Psoas muscle (tissue), 8 donors: ENCODE data around the gene ABCC3. TPM values are rescaled to one million over a fixed set of nuclear protein-coding genes. Genes with fewer than 3 reads are reported as not detected.

Experiments used
- ATAC-seq, 4 donors: fragments of 200-7000 bp; cut with Tn5 transposase; one replicate each; pipeline ENCODE4 v1.9.1; 2020; ENCODE audit warnings: moderate library complexity in 3 of 4, mild to moderate bottlenecking in 2 of 4
- DNase-seq, 2 donors: peaks; one replicate each; pipeline ENCODE4 v3.0.0-alpha.2; 2020
- H3K27ac ChIP-seq: fragments of 200-600 bp; one replicate; pipeline ENCODE4 v1.8.0; 2022
- H3K27me3 ChIP-seq, 3 donors: fragments of 200-600 bp in 1 of 3; one replicate each; pipeline versions ENCODE4 v1.6.1 to v1.8.0; 2013 to 2022; ENCODE audit warnings: low read length in 2 of 3, mild to moderate bottlenecking in 2 of 3, moderate library complexity in 1 of 3; ENCODE audit not compliant: insufficient read depth in 3 of 3
- H3K36me3 ChIP-seq, 2 donors: fragments of 200-600 bp in 1 of 2; one replicate each; pipeline versions ENCODE4 v1.6.1 to v1.8.0; 2013 to 2022; ENCODE audit warnings: low read depth in 1 of 2, mild to moderate bottlenecking in 1 of 2, moderate library complexity in 1 of 2; ENCODE audit not compliant: insufficient read depth in 1 of 2
- H3K4me1 ChIP-seq: fragments of 200-600 bp; one replicate; pipeline ENCODE4 v1.8.0; 2022
- H3K4me3 ChIP-seq: fragments of 200-600 bp; one replicate; pipeline ENCODE4 v1.8.0; 2022; ENCODE audit warnings: mild to moderate bottlenecking
- H3K9me3 ChIP-seq: fragments of 200-600 bp; one replicate; pipeline ENCODE4 v1.8.0; 2022
- WGBS, 3 donors: extraction: QIAGEN DNeasy Blood & Tissue Kit; methylation state at CpG; one replicate each; pipeline versions ENCODE4 v1.1.6 to v1.1.7; 2013; 5-methylcytosine and 5-hydroxymethylcytosine counted together
- intact Hi-C, 2 donors: fragments of 100-400 bp; cut with DNase I; formaldehyde crosslinking; loops; one replicate each; pipeline versions ENCODE4 v1.11.0 to v1.14.2; 2022
- polyA plus RNA-seq, 3 donors: library from polyadenylated mRNA; stranded (reverse); fragments of 200-250 nt; gene quantifications; one replicate each; pipeline ENCODE4 v1.2.3, GENCODE V29; 2013
- total RNA-seq, 4 donors: library from RNA; stranded (reverse); fragmentation: NEBNext Ultra II Directional in 2 of 4; extraction: Animal tissue kit (Norgen Biotek cat#: 25700) in 2 of 4; gene quantifications; one replicate each; pipeline versions ENCODE4 v1.2.1 to v1.2.4, GENCODE V29; 2021 to 2023
- TF ChIP-seq, protein P1 (sequence below): fragments of 200-600 bp; IDR thresholded peaks from one replicate; pipeline ENCODE4 v1.8.0; 2022; ENCODE audit warnings: antibody characterized with exemption
- donor health status: healthy with polysubstance abuse.
- donor health status: DM: no; HTN: no; CAD: no; lungs with moderate emphysema.
- donor health status: Bipolar disorder and iron deficiency.
- donor health status: healthy.
- donor health status: DM: yes; HTN: yes; CAD: no.
- donor health status: DM: no; HTN: no; CAD: no.
- donor health status: DM: no; HTN: no; CAD: no.
- donor health status: DM: yes; HTN: yes; CAD: no.

Gene ABCC3
- total and polyA plus RNA-seq, 7 donors, result 0.36 to 1.6 (median 0.61) TPM

DNA sequence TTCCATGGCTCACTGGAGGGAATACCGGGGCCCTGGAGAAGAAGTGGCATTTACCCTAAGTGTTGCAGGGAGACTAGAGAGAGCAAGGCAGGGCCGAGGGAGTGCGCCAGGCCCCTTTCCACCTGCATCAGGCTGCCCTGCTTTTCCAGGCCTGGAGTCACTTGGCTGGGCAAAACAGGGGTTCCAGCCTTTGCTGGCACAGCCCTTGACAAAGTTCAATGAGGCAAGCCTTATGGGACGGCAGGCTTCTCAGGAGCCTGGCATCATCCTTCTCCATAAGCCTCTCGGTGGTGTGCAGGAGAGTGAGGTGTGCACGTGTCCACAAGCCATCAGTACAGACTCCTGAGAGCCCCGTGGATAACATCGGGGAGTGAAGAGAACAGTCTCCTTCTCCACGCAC is 47.1 kb upstream of the ABCC3 start:
- no peak for ATAC-seq
- H3K4me1 ChIP-seq, result peaks cover 3% of the 10 kb centered on the region
- H3K9me3 ChIP-seq, result no peaks in the 10 kb centered on the region
- 89 to 92% (median 89%) methylated on average over 9 of the region's 9 CpGs for WGBS, 3 donors
- no peaks in the 10 kb centered on the region for H3K27me3 ChIP-seq
- TF ChIP-seq, protein P1, sequence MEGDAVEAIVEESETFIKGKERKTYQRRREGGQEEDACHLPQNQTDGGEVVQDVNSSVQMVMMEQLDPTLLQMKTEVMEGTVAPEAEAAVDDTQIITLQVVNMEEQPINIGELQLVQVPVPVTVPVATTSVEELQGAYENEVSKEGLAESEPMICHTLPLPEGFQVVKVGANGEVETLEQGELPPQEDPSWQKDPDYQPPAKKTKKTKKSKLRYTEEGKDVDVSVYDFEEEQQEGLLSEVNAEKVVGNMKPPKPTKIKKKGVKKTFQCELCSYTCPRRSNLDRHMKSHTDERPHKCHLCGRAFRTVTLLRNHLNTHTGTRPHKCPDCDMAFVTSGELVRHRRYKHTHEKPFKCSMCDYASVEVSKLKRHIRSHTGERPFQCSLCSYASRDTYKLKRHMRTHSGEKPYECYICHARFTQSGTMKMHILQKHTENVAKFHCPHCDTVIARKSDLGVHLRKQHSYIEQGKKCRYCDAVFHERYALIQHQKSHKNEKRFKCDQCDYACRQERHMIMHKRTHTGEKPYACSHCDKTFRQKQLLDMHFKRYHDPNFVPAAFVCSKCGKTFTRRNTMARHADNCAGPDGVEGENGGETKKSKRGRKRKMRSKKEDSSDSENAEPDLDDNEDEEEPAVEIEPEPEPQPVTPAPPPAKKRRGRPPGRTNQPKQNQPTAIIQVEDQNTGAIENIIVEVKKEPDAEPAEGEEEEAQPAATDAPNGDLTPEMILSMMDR, result no peak
- H3K27ac ChIP-seq, result no peak overlapping the region
- intact Hi-C loops, result no loop called here
- H3K4me3 ChIP-seq, result no peak overlapping the region
- no peak for DNase-seq
- H3K36me3 ChIP-seq, result no peaks in the 10 kb centered on the region

DNA sequence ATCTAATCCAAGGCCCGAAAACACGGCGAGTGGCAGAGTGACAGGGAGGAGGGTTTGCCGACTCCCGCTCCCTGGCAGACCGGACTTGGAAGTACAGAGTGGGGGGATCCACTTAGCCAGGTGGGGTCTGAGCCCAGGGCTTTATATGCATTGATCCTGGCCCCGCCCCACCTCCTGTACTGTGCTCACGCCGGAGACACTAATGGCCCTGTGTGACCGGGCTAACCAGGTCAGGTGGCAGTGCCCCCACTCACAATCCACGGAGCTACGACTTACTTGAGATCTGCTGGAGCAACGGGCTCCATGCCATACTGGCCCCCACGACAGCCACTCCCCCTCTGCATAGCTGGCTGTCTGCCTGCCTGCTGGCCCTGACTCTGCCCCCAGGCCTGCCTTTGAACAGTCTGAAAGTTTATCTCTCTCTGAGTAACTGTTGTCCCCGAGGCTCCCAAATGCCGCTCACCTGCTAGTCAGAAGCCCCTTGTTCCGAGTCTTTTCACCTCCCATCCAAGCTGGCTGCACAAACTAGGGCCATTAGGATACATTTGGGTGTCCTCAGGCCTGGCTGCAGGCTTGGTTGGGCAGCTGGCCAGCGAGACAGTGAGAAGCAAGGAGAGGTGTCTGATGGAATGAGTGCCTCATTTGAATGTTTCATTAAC is 46.2 kb upstream of the ABCC3 start:
- 73 to 75% (median 73%) methylated on average over 18 of the region's 18 CpGs for WGBS, 3 donors
- ATAC-seq (no peak), DNase-seq (no peak)
- Histone ChIP-seq H3K4me3 (no peak overlapping the region), H3K4me1 (peaks cover 3% of the 10 kb centered on the region), H3K27ac (no peak overlapping the region), H3K36me3 (no peaks in the 10 kb centered on the region), H3K27me3 (no peaks in the 10 kb centered on the region), H3K9me3 (no peaks in the 10 kb centered on the region)
- intact Hi-C loops, result no loop called here
- TF ChIP-seq, protein P1, result no peak

DNA sequence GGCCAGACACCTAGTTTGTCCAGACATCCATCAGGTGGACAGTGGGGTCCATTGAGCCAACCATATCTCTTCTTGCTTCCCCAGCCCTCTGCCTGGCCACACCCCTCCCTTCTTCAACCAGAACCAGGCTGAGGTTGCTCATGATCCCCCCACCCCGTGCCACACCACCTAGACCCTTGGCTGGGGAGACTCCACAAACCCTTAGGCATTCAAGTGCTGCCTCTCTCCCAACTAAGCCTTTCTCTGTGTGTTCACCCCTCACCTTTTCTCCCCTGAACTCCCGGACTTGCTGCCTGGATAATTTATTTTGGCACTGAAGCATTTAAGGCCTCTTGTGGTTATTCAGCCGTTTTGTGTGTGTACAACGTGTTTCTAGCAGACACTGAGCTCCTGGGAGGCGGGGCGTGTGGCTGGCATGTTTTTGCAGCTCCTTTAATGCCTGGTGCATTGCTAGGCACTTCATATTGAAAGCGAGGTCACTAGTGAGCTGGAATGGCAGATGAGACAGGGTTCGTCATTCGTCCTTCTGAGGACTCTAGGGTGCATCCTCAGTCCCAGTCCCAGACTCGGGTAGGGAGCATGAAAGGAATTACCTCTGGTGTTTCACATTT is 45.5 kb upstream of the ABCC3 start:
- peaks cover 3% of the 10 kb centered on the region for H3K4me1 ChIP-seq
- H3K27me3 ChIP-seq, result no peaks in the 10 kb centered on the region
- DNase-seq (no peak), ATAC-seq (no peak)
- TF ChIP-seq, protein P1, result no peak
- no peaks in the 10 kb centered on the region for H3K36me3 ChIP-seq
- H3K27ac ChIP-seq, result no peak overlapping the region
- intact Hi-C loops, result no loop called here
- WGBS, 3 donors, result 50 to 57% (median 51%) methylated on average over 10 of the region's 10 CpGs
- H3K9me3 ChIP-seq, result no peaks in the 10 kb centered on the region
- no peak overlapping the region for H3K4me3 ChIP-seq

DNA sequence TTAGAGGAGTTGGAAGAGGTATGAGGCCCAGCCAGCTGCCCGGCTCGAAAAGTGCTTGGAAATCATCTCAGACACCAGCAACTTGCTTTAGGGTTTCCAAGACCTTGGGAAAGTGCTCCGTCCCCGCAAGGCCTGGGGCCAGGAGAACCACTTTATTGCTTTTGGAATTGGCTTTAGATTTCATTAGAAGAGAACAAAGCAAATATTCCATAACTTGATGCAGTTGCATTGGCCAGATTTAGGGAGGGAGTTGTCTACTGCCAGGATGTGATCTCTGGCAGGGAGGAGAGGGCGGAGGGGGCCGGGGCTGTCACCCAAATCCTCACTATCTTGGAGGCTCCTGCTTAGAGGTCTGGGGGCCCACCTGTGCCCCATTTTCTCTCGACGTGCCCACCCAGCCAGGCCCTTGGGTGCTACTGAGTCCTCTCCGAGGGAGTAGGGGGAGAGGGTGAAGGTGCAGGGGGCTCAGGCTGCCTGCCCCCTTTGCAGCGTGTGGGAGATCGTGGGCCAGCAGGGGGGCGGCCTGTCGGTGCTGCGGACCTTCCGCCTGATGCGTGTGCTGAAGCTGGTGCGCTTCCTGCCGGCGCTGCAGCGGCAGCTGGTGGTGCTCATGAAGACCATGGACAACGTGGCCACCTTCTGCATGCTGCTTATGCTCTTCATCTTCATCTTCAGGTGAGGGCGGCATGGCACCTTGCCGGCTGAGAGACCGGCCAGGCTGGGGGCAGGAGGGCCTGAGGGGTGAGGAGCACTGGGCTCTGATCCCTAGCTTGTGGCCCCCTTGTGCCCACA is 43.5 kb upstream of the ABCC3 start:
- H3K36me3 ChIP-seq, result no peaks in the 10 kb centered on the region
- peaks cover 0 to 3% (median 0%) of the 10 kb centered on the region in 3 donors for H3K27me3 ChIP-seq
- 96 to 98% (median 96%) methylated on average over 23 to 24 of the region's 24 CpGs for WGBS, 3 donors
- TF ChIP-seq, protein P1, result no peak
- no peaks in the 10 kb centered on the region for H3K9me3 ChIP-seq
- ATAC-seq, result no peak
- H3K27ac ChIP-seq, result no peak overlapping the region
- H3K4me1 ChIP-seq, result peaks cover 3% of the 10 kb centered on the region
- no peak overlapping the region for H3K4me3 ChIP-seq
- DNase-seq, result no peak
- intact Hi-C loops, result no loop called here
